Central memory CD4-positive, alpha-beta T cell (primary cell): ENCODE data around the gene HCN3.
"Not testable (repeated sequence)": the region's sequence is repeated elsewhere in the genome, so short reads cannot be mapped to it uniquely, and the experiment has no call there.

Experiments
- DNase-seq: peaks from one replicate; pipeline ENCODE4 v3.0.0; 2022

The HCN3 gene

DNA sequence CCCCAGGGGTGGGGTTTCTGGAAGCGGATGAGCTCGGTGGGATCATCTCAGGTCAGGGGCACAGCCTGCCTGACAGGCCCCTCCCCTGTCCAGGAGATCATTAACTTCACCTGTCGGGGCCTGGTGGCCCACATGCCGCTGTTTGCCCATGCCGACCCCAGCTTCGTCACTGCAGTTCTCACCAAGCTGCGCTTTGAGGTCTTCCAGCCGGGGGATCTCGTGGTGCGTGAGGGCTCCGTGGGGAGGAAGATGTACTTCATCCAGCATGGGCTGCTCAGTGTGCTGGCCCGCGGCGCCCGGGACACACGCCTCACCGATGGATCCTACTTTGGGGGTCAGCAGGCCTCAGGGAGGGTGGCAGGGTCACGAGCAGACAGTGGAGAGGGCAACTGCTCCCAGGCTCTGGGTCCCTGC lies 8.4 kb downstream of the HCN3 start:
- no peak for DNase-seq

- no peak for DNase-seq
Measured at GRCh38 chr1:155286544-155286943, 9.3 kb downstream of the HCN3 start.

GRCh38 chr1:155287987-155288543 lies 10.8 kb downstream of the HCN3 start:
- no peak for DNase-seq

GRCh38 chr1:155291006-155291405 lies 13.7 kb downstream of the HCN3 start:
- DNase-seq: not testable (repeated sequence)

- no peak for DNase-seq
Measured at GRCh38 chr1:155293086-155293749, 16.0 kb downstream of the HCN3 start.

DNA sequence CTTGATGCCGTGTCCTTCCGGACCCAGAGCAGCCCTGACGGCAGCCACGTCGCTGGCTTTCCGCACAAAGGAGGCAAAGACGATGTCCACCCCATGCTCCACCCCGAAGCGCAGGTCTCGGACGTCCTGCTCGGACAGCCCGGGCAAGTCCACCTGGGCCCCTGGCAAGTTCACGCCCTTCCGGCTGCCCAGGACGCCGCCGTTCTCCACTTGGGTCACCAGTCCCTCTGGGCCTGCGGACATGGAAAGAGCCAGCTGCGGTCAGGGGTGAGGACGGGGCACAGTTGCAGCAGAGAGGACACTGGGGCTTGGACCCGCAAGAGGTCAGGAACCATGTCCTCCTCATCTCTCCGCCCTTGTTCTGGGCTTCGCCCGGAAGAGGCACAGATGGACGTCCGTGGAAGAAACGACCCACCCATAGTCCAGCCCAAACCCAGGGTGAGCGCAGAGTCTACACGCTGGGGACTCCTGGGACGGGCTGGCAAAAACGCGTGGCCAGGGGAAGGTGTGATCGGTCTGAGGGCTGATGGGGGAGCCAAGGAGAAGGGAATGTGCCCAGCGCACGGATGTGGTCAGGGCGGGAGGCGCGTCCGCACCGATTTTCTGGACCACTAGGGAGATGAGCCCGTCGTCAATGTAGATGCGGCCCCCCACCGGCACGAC lies 17.4 kb downstream of the HCN3 start:
- DNase-seq: no peak

DNA sequence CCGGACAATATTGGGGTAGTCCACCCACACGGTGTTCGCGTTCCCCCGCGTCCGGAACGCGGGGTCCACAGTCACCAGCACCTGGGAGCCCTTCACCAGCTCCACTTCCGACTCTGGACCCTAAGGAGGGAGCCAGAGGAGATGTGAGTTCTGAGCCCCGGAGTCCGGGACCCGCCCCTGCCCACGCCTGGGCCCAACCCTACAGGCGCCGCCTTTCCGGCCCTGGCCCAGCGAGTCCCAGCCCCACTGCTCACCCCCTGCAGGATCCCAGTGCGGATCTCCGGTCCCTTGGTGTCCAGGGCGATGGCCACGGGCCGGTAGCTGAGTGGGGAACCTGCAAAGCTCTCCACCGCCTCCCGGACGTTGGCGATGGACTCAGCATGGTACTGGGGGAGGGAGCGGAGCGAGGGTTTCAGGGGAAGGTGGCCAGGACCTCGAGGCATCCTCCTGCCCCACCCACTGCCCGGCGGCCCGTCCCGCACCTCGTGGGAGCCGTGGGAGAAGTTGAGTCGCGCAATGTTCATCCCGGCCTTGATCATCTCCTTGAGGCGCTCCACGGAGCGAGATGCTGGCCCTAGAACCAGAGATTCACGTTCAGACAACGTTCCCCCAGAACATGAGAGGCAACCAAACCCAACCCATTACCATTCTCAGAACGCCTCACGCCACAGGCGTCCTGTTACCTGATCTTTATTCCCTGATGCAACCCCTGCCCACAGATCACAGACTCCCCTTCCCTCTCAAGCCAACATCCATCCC lies 18.1 kb downstream of the HCN3 start:
- DNase-seq: no peak

DNA sequence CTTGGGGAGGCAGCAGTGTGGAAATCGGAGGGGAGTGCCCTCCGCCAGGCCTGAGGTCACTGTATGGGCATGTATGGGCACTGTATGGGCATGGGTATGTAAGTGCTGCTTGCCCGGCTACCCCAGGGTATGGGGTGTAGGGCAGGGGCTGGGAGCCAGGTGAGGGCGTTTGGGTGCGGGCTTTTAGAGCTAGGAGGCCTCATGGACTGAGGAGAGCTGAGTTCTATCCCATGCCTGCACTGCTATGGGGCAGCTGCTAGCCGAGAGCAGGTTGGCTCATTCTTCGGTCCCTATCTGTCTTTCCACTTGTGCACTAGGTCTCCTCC lies 18.6 kb downstream of the HCN3 start:
- no peak for DNase-seq

DNA sequence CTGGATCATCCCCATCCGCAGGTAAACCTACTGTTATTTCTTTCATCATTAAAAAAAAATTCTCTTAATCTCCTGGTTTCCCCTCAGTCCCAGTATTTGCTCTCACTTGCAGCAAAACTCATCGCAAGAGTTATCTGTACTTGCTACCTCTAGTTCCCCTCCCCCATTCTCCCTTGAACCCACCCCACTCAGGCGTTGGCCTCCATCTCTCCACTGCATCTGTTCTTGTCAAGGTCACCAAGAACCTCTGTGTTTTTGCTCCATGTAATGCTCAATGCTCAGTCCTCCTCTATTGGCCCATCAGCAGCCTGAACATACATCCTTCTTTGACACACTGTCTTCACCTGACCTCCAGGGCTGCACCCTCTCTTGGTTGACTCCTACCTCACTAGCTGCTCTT lies 19.4 kb downstream of the HCN3 start:
- DNase-seq: no peak

- no peak for DNase-seq
Measured at GRCh38 chr1:155297384-155297783, 20.1 kb downstream of the HCN3 start.

DNA sequence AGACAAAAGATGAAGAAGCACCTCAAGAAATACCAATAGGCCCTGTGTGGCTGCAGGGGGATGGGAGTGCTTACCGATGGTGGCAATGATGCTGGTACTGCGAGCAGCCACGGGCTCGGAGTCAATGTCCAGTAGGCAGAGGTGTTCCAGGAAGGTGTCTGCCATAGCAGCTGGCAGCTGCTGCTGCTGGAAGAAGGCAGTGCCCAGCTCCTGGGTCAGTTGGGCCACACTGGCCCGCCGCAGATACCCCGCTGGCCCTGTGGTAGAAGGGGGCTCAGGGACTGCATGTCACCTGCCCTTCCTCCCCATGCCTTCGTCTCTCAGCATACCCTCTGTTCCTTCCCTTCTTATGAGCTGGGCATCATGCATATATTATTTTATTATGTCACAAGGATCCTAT lies 22.8 kb downstream of the HCN3 start:
- no peak for DNase-seq

DNA sequence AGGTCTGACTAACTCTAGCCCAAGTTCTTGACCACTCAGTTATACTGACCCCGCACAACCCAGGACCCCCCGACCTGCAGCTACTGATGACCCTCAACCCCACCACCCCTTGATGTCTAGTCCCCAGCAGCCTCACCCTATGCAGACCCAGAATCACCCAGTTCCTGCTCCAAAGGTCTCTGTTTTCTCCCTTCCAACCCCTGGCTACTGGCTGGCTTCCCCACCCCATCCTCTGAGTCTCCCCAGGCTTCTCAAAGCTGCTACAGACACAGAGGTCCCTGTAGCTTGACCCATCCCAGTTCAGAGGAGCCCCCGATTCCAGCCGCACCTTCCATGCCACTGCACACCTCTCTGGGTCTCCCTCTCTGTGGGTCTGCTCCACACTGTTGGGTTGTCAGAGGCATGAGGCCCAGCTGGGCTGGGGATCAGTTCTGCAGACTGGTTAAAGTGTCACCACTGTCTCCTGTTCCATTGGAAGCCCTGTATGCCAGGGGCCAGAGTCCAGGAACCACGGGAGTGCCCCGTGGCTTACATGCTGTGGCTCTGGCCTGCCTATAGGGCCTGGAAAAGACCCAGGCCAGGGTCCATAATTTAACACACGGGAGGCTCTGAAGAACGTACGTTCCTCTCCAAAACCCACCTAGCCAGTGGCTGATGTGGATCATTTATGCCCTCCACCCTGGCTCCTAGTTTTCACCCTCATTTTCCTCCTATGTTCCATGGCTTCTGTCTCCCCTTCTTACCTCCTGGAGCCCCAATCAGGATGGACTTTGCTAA lies 23.5 kb downstream of the HCN3 start:
- no peak for DNase-seq

DNA sequence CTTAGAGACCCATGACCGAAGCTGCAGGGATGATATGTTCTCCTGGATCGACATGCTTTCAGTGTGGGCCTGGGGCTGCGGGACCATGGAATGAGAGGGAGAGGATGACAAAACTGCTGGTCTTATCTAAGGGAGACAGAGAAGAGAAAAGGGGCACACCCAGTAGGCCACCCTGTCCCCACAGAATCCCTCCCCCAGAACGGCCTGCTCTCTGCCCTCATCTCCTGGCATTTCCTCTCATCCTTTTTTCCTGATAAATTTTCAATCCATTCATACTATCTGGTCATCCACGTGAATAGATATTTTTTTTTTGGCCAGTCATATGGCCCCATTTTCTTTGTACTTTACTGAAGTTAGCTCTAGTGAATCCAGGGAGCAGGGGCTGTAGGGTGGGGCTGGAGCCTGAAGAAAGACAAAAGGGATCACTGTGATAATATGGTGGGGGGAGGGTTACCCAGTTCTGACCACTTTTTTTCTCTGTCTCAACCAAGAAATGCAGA lies 24.1 kb downstream of the HCN3 start, which contains the start of gene PKLR:
PKLR (minus strand) TSS at position 97 of the 500 bp plus-strand sequence; CDS start at position 54, 43 bp downstream.
- DNase-seq: no peak

GRCh38 chr1:155304558-155305063 lies 27.3 kb downstream of the HCN3 start:
- DNase-seq: no peak

GRCh38 chr1:155305881-155306391 lies 28.7 kb downstream of the HCN3 start:
- DNase-seq: no peak

- DNase-seq: no peak
Measured at GRCh38 chr1:155307247-155307740, 30.0 kb downstream of the HCN3 start.

GRCh38 chr1:155308493-155309422 lies 31.5 kb downstream of the HCN3 start, which contains the start of gene FDPS:
Gene FDPS (plus strand): TSS chr1:155308866. CDS start chr1:155309790, 924 bp downstream.
- peak; percentile 98 for DNase-seq

DNA sequence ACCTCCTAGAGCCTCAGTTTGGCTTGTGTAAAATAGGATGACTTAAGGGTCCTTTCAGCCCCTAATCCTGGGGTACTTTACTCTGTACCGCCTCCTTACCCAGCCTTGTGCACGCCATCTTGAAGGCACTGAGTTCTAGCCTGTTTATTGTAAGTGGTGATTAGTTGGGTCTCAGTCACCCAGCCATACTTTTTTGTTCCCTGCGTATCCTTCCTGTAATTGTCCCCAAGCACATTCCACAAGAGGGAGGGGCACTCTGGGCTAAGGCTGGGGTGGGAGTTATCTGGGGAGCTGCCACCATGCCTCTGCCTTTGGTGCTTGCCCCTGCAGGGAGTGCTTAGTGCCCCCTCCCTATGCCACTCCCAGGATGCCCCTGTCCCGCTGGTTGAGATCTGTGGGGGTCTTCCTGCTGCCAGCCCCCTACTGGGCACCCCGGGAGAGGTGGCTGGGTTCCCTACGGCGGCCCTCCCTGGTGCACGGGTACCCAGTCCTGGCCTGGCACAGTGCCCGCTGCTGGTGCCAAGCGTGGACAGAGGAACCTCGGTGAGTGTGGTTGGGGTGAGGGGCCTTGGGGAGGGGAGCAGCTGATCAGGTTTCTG lies 32.3 kb downstream of the HCN3 start:
- no peak for DNase-seq

- DNase-seq: no peak
Measured at GRCh38 chr1:155313261-155313660, 36.0 kb downstream of the HCN3 start.

- no peak for DNase-seq
Measured at GRCh38 chr1:155316922-155317321, 39.7 kb downstream of the HCN3 start.
